ENCODE results near the gene ATG13. TPM values are rescaled to one million over a fixed set of nuclear protein-coding genes. Genes with fewer than 3 reads are reported as not detected.

ATG13 gene
- polyA plus RNA-seq, 1 of the 3 experiments (the other 2 are of a cell fraction), result 39.4 TPM

- Histone ChIP-seq H3K27me3 (ENCODE audit: insufficient read depth) (no peaks in the 10 kb centered on the region), H3K9me2 (no peaks in the 10 kb centered on the region), H3K79me2 (ENCODE audit: insufficient read depth) (peaks cover 19% of the 10 kb centered on the region; the same call in 1 of the 2 replicates), H2AFZ (ENCODE audit: low read depth) (no peak overlapping the region), H3K9ac (no peak overlapping the region), H3K27ac (ENCODE audit: low read depth in 2 of 2, low read length in 1 of 2) (no peak overlapping the region), H3F3A (replicated peaks; ENCODE audit: insufficient read depth) (peaks cover 10% of the 10 kb centered on the region), H3K4me2 (no peak overlapping the region), H4K20me1 (ENCODE audit: insufficient read depth) (no peaks in the 10 kb centered on the region), H3K9me3 (no peaks in the 10 kb centered on the region), H3K36me3 (replicated peaks in 1 of 2; ENCODE audit: control insufficient read depth in 1 of 2, insufficient read depth in 2 of 2, low read length in 1 of 2) (peaks cover 16 to 30% of the 10 kb centered on the region in 2 experiments), H3K4me3 (ENCODE audit: low read depth in 2 of 2, low read length in 1 of 2) (no peak overlapping the region), H3K4me1 (ENCODE audit: control insufficient read depth in 1 of 2, insufficient read depth in 2 of 2, low read depth in 1 of 2, low read length in 1 of 2) (no peaks in the 10 kb centered on the region)
- CTCF ChIA-PET, result interaction anchor here (0.7 kb wide), 1 partner anchor 14 kb away, joined by 3 read pairs; no protein-coding TSS in a partner anchor
- 100% methylated on average over 1 of the region's 1 CpG for WGBS (ENCODE audit: low lambda C conversion rate)
- no peak for DNase-seq
- TF ChIP-seq TEAD4 (IDR thresholded peaks at IDR 0.05; ENCODE audit: borderline replicate concordance, insufficient read depth) (no peak), EP300 (IDR thresholded peaks at IDR 0.05; ENCODE audit: borderline replicate concordance in 1 of 2, low read depth in 1 of 2, low read length in 1 of 2) (no peak), EZH2phosphoT487 (IDR thresholded peaks at IDR 0.05; ENCODE audit: borderline replicate concordance, low read depth) (no peak), SIN3A (IDR thresholded peaks at IDR 0.05; ENCODE audit: borderline replicate concordance, low read depth, low read length) (no peak), TCF12 (IDR thresholded peaks at IDR 0.05) (no peak), GATA2 (CRISPR knock-in tag; IDR thresholded peaks at IDR 0.05) (no peak), YY1 (IDR thresholded peaks at IDR 0.05; ENCODE audit: low read depth) (no peak), MEF2A (IDR thresholded peaks at IDR 0.05; ENCODE audit: borderline replicate concordance, low read depth) (no peak), MAX (IDR thresholded peaks at IDR 0.05; ENCODE audit: low read depth) (no peak), JUND (IDR thresholded peaks at IDR 0.05) (no peak), CHD2 (IDR thresholded peaks at IDR 0.05; ENCODE audit: low read length, partially characterized antibody) (no peak)
- TF ChIP-seq, protein P1, sequence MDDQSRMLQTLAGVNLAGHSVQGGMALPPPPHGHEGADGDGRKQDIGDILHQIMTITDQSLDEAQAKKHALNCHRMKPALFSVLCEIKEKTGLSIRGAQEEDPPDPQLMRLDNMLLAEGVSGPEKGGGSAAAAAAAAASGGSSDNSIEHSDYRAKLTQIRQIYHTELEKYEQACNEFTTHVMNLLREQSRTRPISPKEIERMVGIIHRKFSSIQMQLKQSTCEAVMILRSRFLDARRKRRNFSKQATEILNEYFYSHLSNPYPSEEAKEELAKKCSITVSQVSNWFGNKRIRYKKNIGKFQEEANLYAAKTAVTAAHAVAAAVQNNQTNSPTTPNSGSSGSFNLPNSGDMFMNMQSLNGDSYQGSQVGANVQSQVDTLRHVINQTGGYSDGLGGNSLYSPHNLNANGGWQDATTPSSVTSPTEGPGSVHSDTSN (IDR thresholded peaks at IDR 0.05), result no peak
- TF ChIP-seq, protein P2, sequence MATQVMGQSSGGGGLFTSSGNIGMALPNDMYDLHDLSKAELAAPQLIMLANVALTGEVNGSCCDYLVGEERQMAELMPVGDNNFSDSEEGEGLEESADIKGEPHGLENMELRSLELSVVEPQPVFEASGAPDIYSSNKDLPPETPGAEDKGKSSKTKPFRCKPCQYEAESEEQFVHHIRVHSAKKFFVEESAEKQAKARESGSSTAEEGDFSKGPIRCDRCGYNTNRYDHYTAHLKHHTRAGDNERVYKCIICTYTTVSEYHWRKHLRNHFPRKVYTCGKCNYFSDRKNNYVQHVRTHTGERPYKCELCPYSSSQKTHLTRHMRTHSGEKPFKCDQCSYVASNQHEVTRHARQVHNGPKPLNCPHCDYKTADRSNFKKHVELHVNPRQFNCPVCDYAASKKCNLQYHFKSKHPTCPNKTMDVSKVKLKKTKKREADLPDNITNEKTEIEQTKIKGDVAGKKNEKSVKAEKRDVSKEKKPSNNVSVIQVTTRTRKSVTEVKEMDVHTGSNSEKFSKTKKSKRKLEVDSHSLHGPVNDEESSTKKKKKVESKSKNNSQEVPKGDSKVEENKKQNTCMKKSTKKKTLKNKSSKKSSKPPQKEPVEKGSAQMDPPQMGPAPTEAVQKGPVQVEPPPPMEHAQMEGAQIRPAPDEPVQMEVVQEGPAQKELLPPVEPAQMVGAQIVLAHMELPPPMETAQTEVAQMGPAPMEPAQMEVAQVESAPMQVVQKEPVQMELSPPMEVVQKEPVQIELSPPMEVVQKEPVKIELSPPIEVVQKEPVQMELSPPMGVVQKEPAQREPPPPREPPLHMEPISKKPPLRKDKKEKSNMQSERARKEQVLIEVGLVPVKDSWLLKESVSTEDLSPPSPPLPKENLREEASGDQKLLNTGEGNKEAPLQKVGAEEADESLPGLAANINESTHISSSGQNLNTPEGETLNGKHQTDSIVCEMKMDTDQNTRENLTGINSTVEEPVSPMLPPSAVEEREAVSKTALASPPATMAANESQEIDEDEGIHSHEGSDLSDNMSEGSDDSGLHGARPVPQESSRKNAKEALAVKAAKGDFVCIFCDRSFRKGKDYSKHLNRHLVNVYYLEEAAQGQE (IDR thresholded peaks at IDR 0.05; ENCODE audit: low read depth, low read length), result no peak
- TF ChIP-seq, protein P3, sequence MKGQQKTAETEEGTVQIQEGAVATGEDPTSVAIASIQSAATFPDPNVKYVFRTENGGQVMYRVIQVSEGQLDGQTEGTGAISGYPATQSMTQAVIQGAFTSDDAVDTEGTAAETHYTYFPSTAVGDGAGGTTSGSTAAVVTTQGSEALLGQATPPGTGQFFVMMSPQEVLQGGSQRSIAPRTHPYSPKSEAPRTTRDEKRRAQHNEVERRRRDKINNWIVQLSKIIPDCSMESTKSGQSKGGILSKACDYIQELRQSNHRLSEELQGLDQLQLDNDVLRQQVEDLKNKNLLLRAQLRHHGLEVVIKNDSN (IDR thresholded peaks at IDR 0.05; ENCODE audit: borderline replicate concordance, low read depth), result no peak
- POLR2A ChIA-PET, result no interaction called here
Measured at GRCh38 chr11:46632502-46632901, 15.1 kb downstream of the ATG13 start.

Data from SK-N-SH (cell line).